HG02885 (cell line): Measurements from ENCODE around the gene TMEM185A.
"Not testable (repeated sequence)": the region's sequence is repeated elsewhere in the genome, so short reads cannot be mapped to it uniquely, and the experiment has no call there.

ENCODE experiments used
- ATAC-seq: cut with Tn5 transposase; IDR thresholded peaks from one replicate; pipeline ENCODE4 v1.9.1; 2021; ENCODE audit warnings: mild to moderate bottlenecking; ENCODE audit not compliant: unreplicated experiment, poor library complexity

TMEM185A gene

GRCh38 chrX:149628280-149628679 is 3.3 kb downstream of the TMEM185A start:
- ATAC-seq, result no peak

- ATAC-seq, result not testable (repeated sequence)
Observed at GRCh38 chrX:149626829-149627228, 4.8 kb downstream of the TMEM185A start.

- not testable (repeated sequence) for ATAC-seq
Observed at GRCh38 chrX:149619662-149620061, 11.9 kb downstream of the TMEM185A start.

- ATAC-seq, result no peak
Observed at GRCh38 chrX:149618871-149619270, 12.7 kb downstream of the TMEM185A start.

GRCh38 chrX:149611623-149612175 is 19.9 kb downstream of the TMEM185A start:
- no peak for ATAC-seq

GRCh38 chrX:149610511-149610910 is 21.1 kb downstream of the TMEM185A start:
- no peak for ATAC-seq

- ATAC-seq, result no peak
Observed at GRCh38 chrX:149607699-149608098, 23.9 kb downstream of the TMEM185A start.

GRCh38 chrX:149605248-149605885 is 26.2 kb downstream of the TMEM185A start:
- ATAC-seq, result not testable (repeated sequence)

GRCh38 chrX:149598603-149599002 is 33.0 kb downstream of the TMEM185A start:
- ATAC-seq, result not testable (repeated sequence)

- ATAC-seq, result not testable (repeated sequence)
Observed at GRCh38 chrX:149595943-149596342, 35.6 kb downstream of the TMEM185A start.

- ATAC-seq, result not testable (repeated sequence)
Observed at GRCh38 chrX:149595214-149595613, 36.4 kb downstream of the TMEM185A start, which contains the start of gene HSFX2. TSS of gene HSFX2 (minus strand) at chrX:149595314. CDS start at chrX:149594700, 614 bp downstream.

GRCh38 chrX:149590993-149591392 is 40.6 kb downstream of the TMEM185A start:
- not testable (repeated sequence) for ATAC-seq

GRCh38 chrX:149587359-149587758 is 44.2 kb downstream of the TMEM185A start, which contains the start of gene MAGEA9B:
TSS of gene MAGEA9B (minus strand) at chrX:149587459. CDS start at chrX:149583179, 4,280 bp downstream.
- not testable (repeated sequence) for ATAC-seq

- not testable (repeated sequence) for ATAC-seq
Observed at GRCh38 chrX:149585631-149586030, 46.0 kb downstream of the TMEM185A start.

GRCh38 chrX:149573456-149573855 is 58.1 kb downstream of the TMEM185A start:
- peak; percentile 100 for ATAC-seq

- ATAC-seq, result no peak
Observed at GRCh38 chrX:149572743-149573142, 58.8 kb downstream of the TMEM185A start.

- no peak for ATAC-seq
Observed at GRCh38 chrX:149571770-149572169, 59.8 kb downstream of the TMEM185A start.

GRCh38 chrX:149570668-149571067 is 60.9 kb downstream of the TMEM185A start:
- no peak for ATAC-seq

- ATAC-seq, result no peak
Observed at GRCh38 chrX:149569770-149570169, 61.8 kb downstream of the TMEM185A start.

GRCh38 chrX:149568701-149569296 is 62.8 kb downstream of the TMEM185A start:
- no peak for ATAC-seq

GRCh38 chrX:149567621-149568417 is 63.8 kb downstream of the TMEM185A start:
- no peak for ATAC-seq
